Measurements from ENCODE around the gene RELB.
"Not testable (repeated sequence)": the region's sequence is repeated elsewhere in the genome, so short reads cannot be mapped to it uniquely, and the experiment has no call there.

The RELB gene

DNA sequence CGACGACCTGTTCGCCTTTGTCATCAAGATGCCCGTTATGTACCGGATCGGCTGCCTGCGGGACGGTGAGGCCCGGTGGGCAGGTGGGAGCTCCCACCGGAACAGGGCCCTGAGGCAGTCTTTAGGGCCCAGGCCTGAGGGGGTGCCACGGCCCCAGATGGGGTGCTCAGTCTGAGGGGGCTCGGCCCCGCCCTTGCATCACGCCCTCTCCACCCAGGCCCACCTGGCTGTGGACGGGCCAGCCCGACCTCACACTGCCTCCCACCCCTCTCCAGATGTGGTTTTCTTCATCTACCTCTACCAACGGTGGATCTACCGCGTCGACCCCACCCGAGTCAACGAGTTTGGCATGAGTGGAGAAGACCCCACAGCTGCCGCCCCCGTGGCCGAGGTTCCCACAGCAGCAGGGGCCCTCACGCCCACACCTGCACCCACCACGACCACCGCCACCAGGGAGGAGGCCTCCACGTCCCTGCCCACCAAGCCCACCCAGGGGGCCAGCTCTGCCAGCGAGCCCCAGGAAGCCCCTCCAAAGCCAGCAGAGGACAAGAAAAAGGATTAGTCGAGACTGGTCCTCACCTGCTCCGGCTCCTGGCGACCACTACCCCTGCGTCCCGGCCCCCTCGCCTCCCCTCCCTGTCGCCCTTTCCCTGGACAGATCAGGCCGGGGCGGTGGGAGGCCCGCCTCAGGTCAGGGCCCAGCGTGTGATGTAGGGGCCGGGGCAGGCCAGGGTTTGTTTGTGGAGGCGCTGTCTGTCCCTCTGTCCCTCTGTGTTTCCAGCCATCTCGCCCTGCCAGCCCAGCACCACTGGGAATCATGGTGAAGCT lies 8.7 kb upstream of the RELB start:
- H3K4me1 ChIP-seq (ENCODE audit: control extremely low read depth in 1 of 4, control insufficient read depth in 4 of 4, insufficient read depth in 4 of 4, low read length in 3 of 4), result no peaks in the 10 kb centered on the region
- 95% methylated on average over 27 of the region's 44 CpGs for WGBS (ENCODE audit: insufficient coverage)
- POLR2A ChIA-PET, result no interaction called here
- no peak for DNase-seq
- CTCF ChIA-PET, result interaction anchor here (1.2 kb wide), 1 partner anchor 40 kb away, joined by 3 read pairs; no protein-coding TSS in a partner anchor
- H3K9me3 ChIP-seq (ENCODE audit: control extremely low read depth in 1 of 5, control insufficient read depth in 4 of 5, insufficient read depth in 2 of 5, low read depth in 1 of 5, low read length in 4 of 5), result no peaks in the 10 kb centered on the region
- peaks cover 0 to 60% (median 34%) of the 10 kb centered on the region in 4 experiments for H3K36me3 ChIP-seq (ENCODE audit: control insufficient read depth in 4 of 4, insufficient read depth in 4 of 4, low read length in 3 of 4)
- H3K27me3 ChIP-seq (replicated peaks in 2 of 5; ENCODE audit: control insufficient read depth in 4 of 5, insufficient read depth in 5 of 5, low read length in 4 of 5), result no peaks in the 10 kb centered on the region
- H3K4me3 ChIP-seq (ENCODE audit: control insufficient read depth in 1 of 7, extremely low read depth in 1 of 7, insufficient read depth in 4 of 7, low read depth in 2 of 7, low read length in 6 of 7), result no peak overlapping the region
- no peak overlapping the region for H3K27ac ChIP-seq (ENCODE audit: insufficient read depth in 1 of 2, low read depth in 1 of 2, low read length in 2 of 2, poor library complexity in 1 of 2, severe bottlenecking in 2 of 2)

DNA sequence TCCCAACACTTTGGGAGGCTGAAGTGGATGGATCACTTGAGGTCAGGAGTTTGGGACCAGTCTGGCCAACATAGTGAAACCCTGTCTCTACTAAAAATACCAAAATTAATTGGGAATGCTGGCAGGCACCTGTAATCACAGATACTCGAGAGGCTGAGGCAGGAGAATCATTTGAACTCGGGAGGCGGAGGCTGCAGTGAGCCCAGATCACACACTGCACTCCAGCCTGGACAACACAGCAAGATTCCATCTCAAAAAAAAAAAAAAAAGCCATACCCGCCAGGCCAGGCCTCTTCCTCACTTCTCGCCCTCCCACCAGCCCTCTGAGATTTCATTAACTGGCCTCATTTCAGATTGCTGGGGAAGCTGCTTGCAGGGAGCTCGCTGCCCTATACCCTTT lies 7.7 kb upstream of the RELB start:
- ChIA-PET CTCF (no interaction called here), POLR2A (no interaction called here)

DNA sequence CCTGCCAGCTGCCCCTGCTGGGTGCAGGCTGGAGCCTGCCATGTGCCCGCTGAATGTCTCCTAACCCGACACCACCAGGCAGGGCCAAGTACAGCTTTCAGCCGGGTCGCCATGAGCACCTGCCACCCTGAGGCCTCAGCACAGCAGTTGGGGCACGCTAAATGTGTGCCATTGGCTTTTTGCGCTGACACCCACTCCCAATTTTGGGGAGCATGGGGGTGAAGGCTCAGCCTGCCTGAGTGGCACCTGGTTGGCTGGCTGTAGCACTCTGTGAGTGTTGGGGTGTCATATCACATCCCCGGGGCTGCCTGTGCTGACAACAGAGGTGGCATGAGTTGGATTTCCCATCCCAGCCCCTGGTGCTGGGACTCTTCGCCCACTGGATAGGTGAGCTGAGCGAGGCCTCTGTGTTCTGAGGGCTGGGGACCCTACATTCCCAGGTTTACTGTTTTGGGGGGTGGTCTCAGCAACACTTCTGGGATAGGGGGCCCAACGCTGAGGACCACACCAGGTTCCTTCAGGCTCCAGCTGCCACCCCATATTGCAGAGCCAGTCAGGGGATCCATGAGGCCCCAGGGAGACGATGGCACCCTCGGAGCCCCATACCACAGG lies 7.2 kb upstream of the RELB start:
- Histone ChIP-seq H3K36me3 (ENCODE audit: control insufficient read depth in 4 of 4, insufficient read depth in 4 of 4, low read length in 3 of 4) (peaks cover 0 to 45% (median 26%) of the 10 kb centered on the region in 4 experiments), H3K27ac (ENCODE audit: insufficient read depth in 1 of 2, low read depth in 1 of 2, low read length in 2 of 2, poor library complexity in 1 of 2, severe bottlenecking in 2 of 2) (no peak overlapping the region), H3K4me1 (ENCODE audit: control extremely low read depth in 1 of 4, control insufficient read depth in 4 of 4, insufficient read depth in 4 of 4, low read length in 3 of 4) (no peaks in the 10 kb centered on the region), H3K27me3 (replicated peaks in 2 of 5; ENCODE audit: control insufficient read depth in 4 of 5, insufficient read depth in 5 of 5, low read length in 4 of 5) (no peaks in the 10 kb centered on the region), H3K4me3 (ENCODE audit: control insufficient read depth in 1 of 7, extremely low read depth in 1 of 7, insufficient read depth in 4 of 7, low read depth in 2 of 7, low read length in 6 of 7) (no peak overlapping the region), H3K9me3 (ENCODE audit: control extremely low read depth in 1 of 5, control insufficient read depth in 4 of 5, insufficient read depth in 2 of 5, low read depth in 1 of 5, low read length in 4 of 5) (no peaks in the 10 kb centered on the region)
- DNase-seq, result no peak
- WGBS (ENCODE audit: insufficient coverage), result 98% methylated on average over 10 of the region's 12 CpGs
- CTCF ChIA-PET, result no interaction called here
- POLR2A ChIA-PET, result no interaction called here

More for the DNA sequence above, 7.7 kb upstream of the RELB start:
- Histone ChIP-seq H3K9me3 (ENCODE audit: control extremely low read depth in 1 of 5, control insufficient read depth in 4 of 5, insufficient read depth in 2 of 5, low read depth in 1 of 5, low read length in 4 of 5) (no peaks in the 10 kb centered on the region), H3K4me3 (ENCODE audit: control insufficient read depth in 1 of 7, extremely low read depth in 1 of 7, insufficient read depth in 4 of 7, low read depth in 2 of 7, low read length in 6 of 7) (no peak overlapping the region), H3K36me3 (ENCODE audit: control insufficient read depth in 4 of 4, insufficient read depth in 4 of 4, low read length in 3 of 4) (peaks cover 0 to 50% (median 29%) of the 10 kb centered on the region in 4 experiments), H3K27me3 (replicated peaks in 2 of 5; ENCODE audit: control insufficient read depth in 4 of 5, insufficient read depth in 5 of 5, low read length in 4 of 5) (no peaks in the 10 kb centered on the region), H3K4me1 (ENCODE audit: control extremely low read depth in 1 of 4, control insufficient read depth in 4 of 4, insufficient read depth in 4 of 4, low read length in 3 of 4) (no peaks in the 10 kb centered on the region), H3K27ac (ENCODE audit: insufficient read depth in 1 of 2, low read depth in 1 of 2, low read length in 2 of 2, poor library complexity in 1 of 2, severe bottlenecking in 2 of 2) (no peak overlapping the region)
- no peak for DNase-seq
- 93% methylated on average over 3 of the region's 6 CpGs for WGBS (ENCODE audit: insufficient coverage)

DNA sequence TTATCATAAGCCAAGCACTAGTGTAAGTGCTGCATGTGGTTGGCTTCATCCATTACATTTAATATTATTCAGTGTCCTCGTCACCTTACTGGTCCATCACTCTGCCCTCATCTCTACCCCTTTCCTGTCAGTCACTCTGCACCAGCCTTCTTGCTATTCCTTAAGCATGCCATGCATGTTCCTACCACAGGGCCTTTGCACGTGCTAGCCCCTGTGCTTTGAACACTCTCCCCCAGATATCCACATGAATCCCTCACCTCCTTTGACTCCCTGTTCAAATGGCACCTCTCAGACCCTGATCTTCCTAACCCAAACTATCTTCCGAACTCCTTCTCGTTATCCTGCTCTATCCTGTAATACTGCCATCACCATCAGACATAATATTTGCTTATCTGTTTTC lies 3.2 kb upstream of the RELB start:
- peaks cover 0 to 9% (median under 1%) of the 10 kb centered on the region in 4 experiments for H3K36me3 ChIP-seq (ENCODE audit: control insufficient read depth in 4 of 4, insufficient read depth in 4 of 4, low read length in 3 of 4)
- 96% methylated on average over 4 of the region's 4 CpGs for WGBS (ENCODE audit: insufficient coverage)
- no peaks in the 10 kb centered on the region for H3K9me3 ChIP-seq (ENCODE audit: control extremely low read depth in 1 of 5, control insufficient read depth in 4 of 5, insufficient read depth in 2 of 5, low read depth in 1 of 5, low read length in 4 of 5)
- H3K27me3 ChIP-seq (replicated peaks in 2 of 5; ENCODE audit: control insufficient read depth in 4 of 5, insufficient read depth in 5 of 5, low read length in 4 of 5), result no peaks in the 10 kb centered on the region
- no peak overlapping the region for H3K27ac ChIP-seq (ENCODE audit: insufficient read depth in 1 of 2, low read depth in 1 of 2, low read length in 2 of 2, poor library complexity in 1 of 2, severe bottlenecking in 2 of 2)
- DNase-seq, result no peak
- H3K4me3 ChIP-seq (ENCODE audit: control insufficient read depth in 1 of 7, extremely low read depth in 1 of 7, insufficient read depth in 4 of 7, low read depth in 2 of 7, low read length in 6 of 7), result no peak overlapping the region
- POLR2A ChIA-PET, result no interaction called here
- CTCF ChIA-PET, result no interaction called here
- peaks cover 0 to 14% (median 12%) of the 10 kb centered on the region in 4 experiments for H3K4me1 ChIP-seq (ENCODE audit: control extremely low read depth in 1 of 4, control insufficient read depth in 4 of 4, insufficient read depth in 4 of 4, low read length in 3 of 4)

DNA sequence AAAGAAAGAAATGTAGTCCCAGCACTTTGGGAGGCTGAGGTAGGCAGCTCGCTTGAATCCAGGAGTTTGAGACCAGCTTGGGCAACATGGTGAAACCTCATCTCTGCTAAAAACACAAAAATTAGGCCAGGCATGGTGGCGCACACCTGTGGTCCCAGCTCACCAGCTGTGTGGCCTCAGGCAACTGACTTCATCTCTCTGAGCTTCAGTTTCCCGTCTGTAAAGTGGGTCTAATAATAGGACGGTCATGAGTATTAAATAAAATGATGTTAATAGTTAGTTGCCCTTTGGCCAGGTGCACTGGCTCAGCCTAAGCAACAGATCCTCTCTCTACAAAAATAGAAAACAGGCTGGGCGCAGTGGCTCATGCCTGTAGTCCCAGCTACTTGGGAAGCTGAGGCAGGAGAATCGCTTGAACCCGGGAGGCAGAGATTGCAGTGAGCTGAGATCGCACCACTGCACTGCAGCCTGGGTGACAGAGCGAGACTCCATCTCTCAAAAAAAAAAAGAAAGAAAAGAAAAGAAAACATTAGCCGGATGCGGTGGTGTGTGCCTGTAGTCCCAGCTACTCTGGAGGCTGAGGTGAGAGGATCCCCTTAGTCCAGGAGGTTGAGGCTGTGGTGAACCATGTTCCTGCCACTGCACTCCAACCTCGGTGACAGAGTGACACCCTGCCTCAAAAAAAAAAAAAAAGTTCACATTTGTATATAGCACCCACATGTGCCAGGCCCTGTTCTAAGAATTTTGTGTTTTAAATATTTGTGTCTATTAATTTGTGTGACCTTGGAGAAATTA lies 1.9 kb upstream of the RELB start:
- H3K4me3 ChIP-seq (ENCODE audit: control insufficient read depth in 1 of 7, extremely low read depth in 1 of 7, insufficient read depth in 4 of 7, low read depth in 2 of 7, low read length in 6 of 7); H3K36me3 ChIP-seq (ENCODE audit: control insufficient read depth in 4 of 4, insufficient read depth in 4 of 4, low read length in 3 of 4); H3K9me3 ChIP-seq (ENCODE audit: control extremely low read depth in 1 of 5, control insufficient read depth in 4 of 5, insufficient read depth in 2 of 5, low read depth in 1 of 5, low read length in 4 of 5); H3K27me3 ChIP-seq (replicated peaks in 2 of 5; ENCODE audit: control insufficient read depth in 4 of 5, insufficient read depth in 5 of 5, low read length in 4 of 5); DNase-seq; H3K27ac ChIP-seq (ENCODE audit: insufficient read depth in 1 of 2, low read depth in 1 of 2, low read length in 2 of 2, poor library complexity in 1 of 2, severe bottlenecking in 2 of 2); POLR2A ChIA-PET: not testable (repeated sequence)
- WGBS (ENCODE audit: insufficient coverage), result 97% methylated on average over 10 of the region's 12 CpGs
- CTCF ChIA-PET, result interaction anchor here (1.9 kb wide), 1 partner anchor 11 kb away, joined by 11 read pairs; no protein-coding TSS in a partner anchor
- peaks cover 0 to 14% (median 12%) of the 10 kb centered on the region in 4 experiments for H3K4me1 ChIP-seq (ENCODE audit: control extremely low read depth in 1 of 4, control insufficient read depth in 4 of 4, insufficient read depth in 4 of 4, low read length in 3 of 4)

GRCh38 chr19:45000665-45001064 lies 599 bp upstream of the RELB start:
- H3K36me3 ChIP-seq (ENCODE audit: control insufficient read depth in 4 of 4, insufficient read depth in 4 of 4, low read length in 3 of 4); H3K27me3 ChIP-seq (replicated peaks in 2 of 5; ENCODE audit: control insufficient read depth in 4 of 5, insufficient read depth in 5 of 5, low read length in 4 of 5); DNase-seq; H3K27ac ChIP-seq (ENCODE audit: insufficient read depth in 1 of 2, low read depth in 1 of 2, low read length in 2 of 2, poor library complexity in 1 of 2, severe bottlenecking in 2 of 2); H3K9me3 ChIP-seq (ENCODE audit: control extremely low read depth in 1 of 5, control insufficient read depth in 4 of 5, insufficient read depth in 2 of 5, low read depth in 1 of 5, low read length in 4 of 5): not testable (repeated sequence)
- ChIA-PET CTCF (interaction anchor here (1.9 kb wide), 1 partner anchor 12 kb away, joined by 11 read pairs; no protein-coding TSS in a partner anchor), POLR2A (interaction anchor here (1.0 kb wide), 1 partner anchor 11 kb away, joined by 3 read pairs; no protein-coding TSS in a partner anchor)
- H3K4me1 ChIP-seq (ENCODE audit: control extremely low read depth in 1 of 4, control insufficient read depth in 4 of 4, insufficient read depth in 4 of 4, low read length in 3 of 4), result peaks cover 0 to 14% (median 12%) of the 10 kb centered on the region in 4 experiments
- H3K4me3 ChIP-seq (ENCODE audit: control insufficient read depth in 1 of 7, extremely low read depth in 1 of 7, insufficient read depth in 4 of 7, low read depth in 2 of 7, low read length in 6 of 7), result peak overlapping the region in 6 of 7 experiments; percentile 29 to 74 (median 63)
- WGBS (ENCODE audit: insufficient coverage), result 73% methylated on average over 19 of the region's 19 CpGs

Data from common myeloid progenitor, CD34-positive (primary cell).